ENCODE data around the gene TLR7. TPM values are rescaled to one million over a fixed set of nuclear protein-coding genes. Genes with fewer than 3 reads are reported as not detected.

TLR7 gene
- total RNA-seq, result under 0.01 TPM in 1 of 2 replicates, not detected in the other

DNA sequence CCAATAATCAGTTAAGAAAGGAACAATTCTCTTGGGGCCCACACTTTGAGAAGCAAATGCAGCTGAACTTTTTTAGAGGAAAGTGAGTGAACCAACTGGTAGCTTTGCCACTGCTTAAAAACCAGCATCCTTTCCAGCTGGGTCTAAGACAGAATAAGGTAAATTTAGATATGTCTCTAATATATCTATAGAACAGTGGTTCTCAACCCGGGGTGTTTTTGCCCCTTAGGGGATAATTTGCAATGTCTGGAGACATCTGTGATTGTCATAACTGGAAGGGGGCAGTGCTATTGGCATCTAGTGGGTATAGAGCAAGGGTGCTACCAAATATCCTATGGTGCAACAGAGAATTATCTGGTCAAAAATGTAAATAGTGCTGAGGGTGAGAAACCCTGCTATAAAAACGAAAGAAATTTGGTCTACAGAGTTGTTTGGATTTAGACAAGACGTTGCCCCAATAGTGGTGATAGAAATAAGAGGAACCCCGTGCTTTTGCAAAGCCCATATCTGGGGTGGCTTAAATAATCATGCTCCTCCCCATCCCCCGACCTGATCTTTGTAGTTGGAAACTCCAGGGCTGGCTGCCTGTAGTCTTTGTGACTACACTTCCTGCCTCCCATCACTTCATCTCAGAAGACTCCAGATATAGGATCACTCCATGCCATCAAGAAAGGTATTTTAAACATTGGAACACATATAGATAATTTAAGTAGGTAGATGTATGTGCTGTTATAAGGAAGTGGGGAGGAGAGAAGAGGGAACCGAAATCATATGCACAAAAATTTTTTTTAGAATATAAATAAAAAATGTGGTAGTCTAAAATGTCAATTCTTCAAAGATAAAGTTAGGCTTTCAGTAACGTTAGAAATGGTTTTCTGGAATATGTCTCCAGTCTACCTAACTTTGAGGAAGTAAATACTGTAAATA is at the start of gene TLR7:
TLR7 (plus strand) TSS at position 622 of the 927 bp plus-strand sequence. CDS start 507 bp downstream, outside the sequence.

DNA sequence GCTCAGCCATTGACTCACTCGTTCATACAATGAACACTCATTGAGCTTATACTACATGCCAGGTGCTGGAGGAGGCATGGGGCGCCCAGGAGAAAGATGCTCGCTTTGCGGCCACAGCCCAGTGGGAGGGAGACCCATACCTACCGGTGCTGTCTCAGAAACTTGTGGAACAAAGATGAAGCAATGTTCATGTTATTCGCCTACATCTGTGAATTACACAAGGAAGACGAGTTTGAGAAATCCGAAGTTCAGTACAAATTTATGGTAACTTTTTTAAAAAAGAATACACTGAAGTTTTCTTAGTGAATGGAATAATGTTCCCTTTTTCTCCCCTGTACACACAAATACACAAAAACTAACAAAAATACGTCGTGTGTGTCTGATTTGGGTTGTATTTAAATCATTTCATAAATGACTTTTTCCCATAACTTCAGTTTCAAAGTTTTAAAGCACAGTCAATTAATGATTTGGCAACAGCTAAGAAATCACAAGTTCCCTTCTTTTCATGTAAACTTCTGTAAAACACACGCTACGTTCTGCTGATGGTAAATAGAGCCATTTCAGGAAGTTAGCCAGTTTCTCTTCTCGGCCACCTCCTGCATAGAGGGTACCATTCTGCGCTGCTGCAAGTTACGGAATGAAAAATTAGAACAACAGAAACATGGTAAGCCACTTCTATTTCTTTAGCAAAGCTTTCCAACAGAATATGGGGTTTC is 39.3 kb downstream of the TLR7 start, which contains the start of gene TLR8:
TLR8 (plus strand) TSS at position 575 of the 716 bp plus-strand sequence; CDS start at position 662, 87 bp downstream.

Other genes starting within 250 kb of the TLR7 start
- gene PRPS2, start 75.7 kb upstream of the TLR7 start, total RNA-seq, result 23.6 and 28.3 TPM in 2 replicates
- gene TLR8, start 39.5 kb downstream of the TLR7 start, total RNA-seq, result under 0.01 TPM in 1 of 2 replicates, not detected in the other
- gene TMSB4X, start 108.0 kb downstream of the TLR7 start, total RNA-seq, result 2,017 and 5,847 TPM in 2 replicates
- gene FAM9C, start 177.5 kb downstream of the TLR7 start, total RNA-seq, result not detected in 2 replicates

Data from placental epithelial cell (primary cell).